Prostate gland (tissue), 2 donors: ENCODE data around the gene XXYLT1.

Source experiments
- CTCF ChIP-seq, 4 experiments: fragments of 200-600 bp in 2 of 4; fragments of 450-650 bp in 2 of 4; sonication (generic) in 2 of 4; IDR thresholded peaks; 1 replicate in 3 of 4; 2 replicates in 1 of 4; pipeline ENCODE4 v1.5.1; 2016 to 2019; ENCODE audit warnings: antibody characterized with exemption in 4 of 4, mild to moderate bottlenecking in 2 of 4, moderate library complexity in 2 of 4
- POLR2AphosphoS5 ChIP-seq: sonication (generic); formaldehyde crosslinking; IDR thresholded peaks from one replicate; pipeline ENCODE4 v1.6.1; 2017; ENCODE audit warnings: antibody characterized with exemption

GRCh38 chr3:195291121-195291520 lies 20.2 kb upstream of the XXYLT1 start:
- TF ChIP-seq CTCF (IDR thresholded peaks at IDR 0.05) (no peak), POLR2AphosphoS5 (no peak)
